ENCODE results near the gene CD300E.
"Not testable (repeated sequence)": the region's sequence is repeated elsewhere in the genome, so short reads cannot be mapped to it uniquely, and the experiment has no call there.

CD300E gene

DNA sequence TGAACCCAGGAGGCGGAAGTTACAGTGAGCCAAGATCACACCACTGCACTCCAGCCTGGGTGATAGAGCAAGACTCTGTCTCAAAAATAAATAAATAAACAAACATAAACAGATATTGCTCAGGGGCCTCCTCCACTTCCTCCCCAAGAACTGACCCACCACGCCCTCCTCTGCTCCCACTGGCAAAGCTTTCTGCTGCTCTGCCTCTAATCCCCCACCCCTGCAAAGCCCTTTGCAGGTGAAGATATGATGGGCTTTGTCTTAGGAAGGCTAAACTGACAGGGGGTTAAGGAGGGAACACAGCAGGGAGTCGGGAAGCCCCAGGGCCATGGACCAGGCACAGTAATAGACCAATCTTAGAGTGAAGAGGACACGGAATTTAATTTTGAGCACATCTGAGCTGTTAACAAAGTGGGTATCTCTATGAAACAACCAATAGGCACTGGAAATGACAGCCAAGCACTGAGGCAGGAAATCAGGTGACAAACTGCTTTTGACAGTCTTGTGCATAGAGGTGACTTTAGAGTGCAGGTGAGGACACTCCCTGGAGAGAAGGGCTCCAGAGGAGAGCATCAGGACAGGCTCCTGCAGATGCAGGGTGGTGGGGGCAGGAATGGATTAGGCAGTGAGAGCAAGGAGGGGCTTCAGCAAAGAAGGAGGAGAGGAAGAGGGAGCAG is 25.1 kb downstream of the CD300E start:
- no peak for DNase-seq (ENCODE audit: low spot score)

DNA sequence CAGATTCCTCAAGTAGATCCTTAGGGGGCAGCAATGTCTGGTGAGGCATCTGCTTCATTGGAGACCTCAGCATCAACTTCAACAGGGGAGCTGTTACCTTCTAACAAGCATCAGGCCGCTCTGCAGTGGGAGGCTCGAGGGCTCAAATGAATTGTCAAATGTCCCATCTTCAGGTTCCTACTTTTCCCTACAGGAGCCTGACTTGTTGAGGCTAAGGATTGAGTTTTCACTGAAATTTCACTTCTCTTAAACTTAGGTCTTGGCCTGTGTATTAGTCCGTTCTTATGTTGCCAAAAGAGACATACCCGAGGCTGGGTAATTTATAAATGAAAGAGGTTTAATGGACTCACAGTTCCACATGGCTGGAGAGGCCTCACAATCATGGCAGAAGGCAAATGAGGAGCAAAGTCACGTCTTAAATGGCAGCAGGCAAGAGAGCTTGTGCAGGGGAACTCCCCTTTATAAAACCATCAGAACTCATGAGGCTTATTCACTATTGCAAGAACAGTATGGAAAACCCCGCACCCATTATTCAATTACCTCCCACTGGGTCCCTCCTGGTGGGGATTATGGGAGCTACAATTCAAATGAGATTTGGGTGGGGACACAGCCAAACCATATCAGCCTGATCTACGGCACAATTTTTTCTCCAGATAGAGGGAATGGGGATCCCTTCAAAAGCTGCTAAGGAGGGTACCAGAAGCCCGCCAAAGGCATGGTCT is 26.3 kb downstream of the CD300E start:
- no peak for DNase-seq (ENCODE audit: low spot score)

DNA sequence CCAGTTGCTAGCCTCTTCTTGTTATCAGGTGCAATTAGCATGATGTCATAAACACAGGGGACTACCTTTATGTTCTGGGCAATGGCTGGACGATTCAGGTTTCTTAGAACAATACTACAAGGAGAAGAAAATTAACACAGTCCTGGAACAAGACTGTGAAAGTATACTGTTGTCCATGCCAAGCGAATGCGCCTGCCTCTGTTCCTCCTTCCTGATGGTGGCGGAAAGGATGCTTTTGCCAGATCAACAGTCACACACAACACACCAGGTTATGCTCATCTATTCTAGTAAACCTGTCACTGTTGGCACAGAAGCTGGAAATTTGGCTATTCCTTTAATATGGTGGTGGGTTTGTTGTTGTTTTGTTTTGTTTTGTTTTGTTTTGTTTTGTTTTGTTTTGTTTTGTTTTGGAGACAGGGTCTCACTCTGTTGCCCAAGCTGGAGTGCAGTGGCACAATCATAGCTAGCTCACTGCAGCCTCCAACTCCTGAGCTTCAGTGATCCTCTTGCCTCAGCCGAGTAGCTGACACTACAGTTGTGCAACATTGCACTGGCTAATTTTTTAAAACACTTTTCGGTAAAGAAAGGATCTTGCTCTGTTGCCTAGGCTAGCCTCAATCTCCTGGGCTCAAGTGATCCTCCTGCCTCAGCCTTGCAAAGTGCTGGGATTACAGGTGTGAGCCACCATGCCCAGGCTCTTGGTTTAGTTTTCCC is 28.3 kb downstream of the CD300E start:
- DNase-seq (ENCODE audit: low spot score), result no peak

DNA sequence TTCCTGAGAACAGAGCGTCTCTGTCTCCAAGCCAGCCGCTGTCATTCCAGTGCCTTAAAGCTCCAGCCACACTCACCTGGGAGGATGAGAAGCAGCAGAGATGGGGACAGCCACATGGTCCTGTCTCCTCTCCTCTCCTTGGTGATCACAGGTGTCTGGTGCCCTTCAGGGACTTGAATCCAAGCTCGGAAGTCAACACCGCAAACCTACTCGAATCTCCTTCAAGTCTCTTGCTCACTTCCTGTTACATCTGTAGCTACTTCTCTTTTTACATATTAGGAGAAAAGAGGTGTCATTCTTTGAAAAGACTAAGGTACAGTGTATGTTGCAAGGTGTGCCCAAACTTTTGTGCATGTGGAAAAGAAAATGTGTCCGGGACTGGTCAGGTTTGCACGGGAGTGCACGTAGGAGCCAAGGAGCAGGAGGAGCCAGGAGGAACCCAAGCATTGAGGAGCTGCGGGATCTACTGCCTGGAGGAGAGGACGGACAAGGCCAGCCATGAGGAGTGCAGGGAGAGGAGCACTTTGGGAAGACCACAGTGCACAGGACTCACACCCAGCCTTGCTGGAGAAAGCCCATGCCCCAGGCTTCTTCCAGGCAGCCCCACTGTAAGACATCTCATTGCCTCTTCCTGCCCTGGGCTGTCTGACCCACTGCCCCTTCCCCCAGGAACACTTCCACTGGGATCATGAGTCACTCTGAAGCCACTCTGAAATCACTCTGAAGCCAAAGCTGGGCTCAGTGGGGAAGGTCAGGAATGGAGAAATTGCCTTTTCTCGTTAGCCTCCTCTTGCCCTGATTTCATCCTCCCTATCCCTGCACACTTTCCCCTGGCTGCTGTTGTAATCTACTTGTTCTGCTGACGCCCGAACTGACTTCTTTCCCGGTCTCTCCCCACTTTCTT is 31.2 kb downstream of the CD300E start, which contains the start of gene CD300LD:
Gene CD300LD (minus strand): TSS at position 197 of the 904 bp plus-strand sequence. CDS start 81 bp downstream, at position 116.
- no peak for DNase-seq (ENCODE audit: low spot score)

DNA sequence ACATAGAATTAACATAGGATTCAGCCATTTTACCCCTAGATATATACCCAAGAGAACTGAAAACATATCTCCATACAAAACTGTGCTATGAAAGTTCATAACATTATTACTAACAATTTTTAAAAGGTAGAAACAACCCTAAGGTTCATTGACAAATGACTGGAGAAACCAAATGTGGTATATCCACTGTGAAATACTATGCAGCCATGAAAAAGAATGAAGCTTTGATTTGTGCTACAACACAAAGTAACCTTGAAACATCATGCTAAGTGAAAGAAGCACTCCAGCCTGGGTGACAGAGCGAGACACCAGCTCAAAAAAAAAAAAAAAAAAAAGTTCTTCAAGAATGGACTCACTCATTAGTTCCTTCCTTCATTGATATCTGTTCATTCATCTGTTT is 32.0 kb downstream of the CD300E start:
- no peak for DNase-seq (ENCODE audit: low spot score)

DNA sequence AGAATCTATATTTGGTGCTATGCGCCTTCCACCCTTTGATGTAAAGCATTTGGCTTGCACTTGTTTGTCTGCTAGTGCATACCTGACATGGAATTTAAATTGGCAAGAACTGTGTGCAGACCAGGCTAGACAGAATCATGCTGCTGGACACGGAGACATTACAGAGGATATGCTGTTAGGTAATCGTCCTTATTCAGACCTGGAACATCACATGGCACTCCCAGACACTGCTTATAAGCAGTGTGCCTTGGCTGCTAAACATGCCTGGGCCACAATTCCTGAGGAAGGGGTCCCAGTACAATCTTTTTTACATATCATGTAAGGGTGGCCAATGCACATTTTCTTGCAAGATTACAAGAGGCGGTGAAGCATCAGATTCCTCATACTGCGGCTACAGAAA is 37.8 kb downstream of the CD300E start:
- DNase-seq (ENCODE audit: low spot score), result no peak

DNA sequence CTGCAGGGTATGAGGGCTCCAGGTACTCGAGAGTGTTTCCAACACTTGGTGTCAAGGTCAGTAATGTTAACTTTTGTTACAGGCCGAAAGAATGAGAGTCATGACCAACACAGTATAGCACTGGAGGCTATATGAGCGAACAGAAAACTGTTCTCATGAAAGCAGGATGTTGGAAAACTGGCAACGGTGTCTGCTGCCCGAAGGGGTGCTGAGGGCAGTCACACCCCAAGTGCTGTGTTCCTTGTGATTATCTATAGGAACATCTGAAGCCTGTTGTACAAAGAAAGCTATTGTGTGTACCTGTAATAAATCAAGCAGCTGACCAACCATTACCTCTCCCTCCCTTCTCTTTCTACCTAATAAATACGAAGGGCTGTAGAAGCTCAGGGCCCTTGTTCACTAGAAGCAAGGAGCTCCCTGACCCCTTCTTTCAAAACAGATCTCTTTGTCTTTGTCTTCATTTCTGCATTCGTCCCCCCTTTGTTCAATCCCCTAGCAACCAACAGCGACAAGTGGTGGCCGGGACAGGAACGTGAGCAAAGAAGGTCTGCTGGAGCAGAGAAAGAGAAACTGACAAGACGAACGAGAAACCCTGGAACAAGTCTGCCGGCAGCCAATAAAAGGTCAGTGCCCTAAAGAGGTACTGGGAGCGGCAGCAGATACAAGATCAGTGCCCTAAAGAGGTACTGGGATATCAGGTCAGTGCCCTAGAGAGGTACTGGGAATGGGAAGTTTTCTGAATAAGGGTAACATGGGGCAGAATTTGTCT is 39.1 kb downstream of the CD300E start:
- DNase-seq (ENCODE audit: low spot score), result no peak

DNA sequence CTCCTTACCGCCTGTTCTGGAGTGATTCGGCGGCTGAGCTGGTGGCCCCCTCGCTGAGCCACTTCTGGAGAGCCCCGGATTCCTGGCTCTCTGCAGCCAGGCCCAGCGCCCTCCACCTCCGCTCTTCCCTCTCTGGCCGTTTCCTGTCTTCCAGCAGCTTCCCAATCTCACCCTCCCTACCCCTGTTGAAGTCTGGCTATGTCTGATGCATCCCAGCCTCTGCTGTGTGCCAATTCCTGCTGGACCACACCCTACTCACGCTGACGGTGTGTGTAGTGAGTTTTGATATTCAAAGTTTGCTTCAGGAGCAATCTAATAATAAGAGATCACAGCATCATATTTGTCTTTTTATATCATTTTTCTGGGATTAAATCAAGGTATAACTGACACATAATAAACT is 40.9 kb downstream of the CD300E start:
- no peak for DNase-seq (ENCODE audit: low spot score)

DNA sequence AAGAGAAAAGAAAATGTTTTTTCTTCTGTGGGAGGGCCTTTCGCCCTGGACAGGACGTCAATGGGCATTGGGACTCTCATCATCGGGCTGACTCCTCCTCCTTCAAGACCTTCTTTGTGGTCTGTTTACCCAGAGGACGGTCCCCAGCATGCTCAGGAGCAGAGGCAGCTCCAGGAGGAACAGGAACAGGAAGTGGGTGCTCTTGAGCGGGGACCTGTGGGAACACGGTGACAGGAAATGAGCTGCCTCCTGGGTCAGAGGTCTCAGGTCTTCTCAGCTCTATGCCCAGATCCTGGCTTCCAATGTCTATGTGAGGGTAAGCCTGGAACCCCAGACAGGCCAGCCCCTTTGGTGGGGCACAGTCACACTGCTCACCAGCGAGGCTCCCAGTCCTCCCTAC is 43.6 kb downstream of the CD300E start:
- no peak for DNase-seq (ENCODE audit: low spot score)

DNA sequence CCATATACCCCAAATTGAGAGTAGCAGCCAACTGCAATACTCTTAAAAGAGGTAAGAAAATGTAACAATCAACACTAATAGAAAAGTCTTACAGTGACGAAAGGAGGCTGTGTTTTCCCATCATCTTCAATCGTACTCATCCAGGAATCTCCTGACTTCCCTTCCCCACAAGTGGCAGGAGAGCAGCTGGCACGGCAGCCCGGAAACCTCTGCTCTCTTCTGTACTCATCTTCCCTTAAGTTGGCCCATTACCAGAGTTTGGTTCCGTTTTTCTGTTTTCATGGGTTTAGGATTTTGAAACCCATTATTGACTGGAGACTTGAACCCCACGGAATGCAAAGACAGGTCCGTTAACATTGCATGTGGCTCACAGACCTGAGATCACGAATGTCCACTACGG is 44.6 kb downstream of the CD300E start:
- no peak for DNase-seq (ENCODE audit: low spot score)

DNA sequence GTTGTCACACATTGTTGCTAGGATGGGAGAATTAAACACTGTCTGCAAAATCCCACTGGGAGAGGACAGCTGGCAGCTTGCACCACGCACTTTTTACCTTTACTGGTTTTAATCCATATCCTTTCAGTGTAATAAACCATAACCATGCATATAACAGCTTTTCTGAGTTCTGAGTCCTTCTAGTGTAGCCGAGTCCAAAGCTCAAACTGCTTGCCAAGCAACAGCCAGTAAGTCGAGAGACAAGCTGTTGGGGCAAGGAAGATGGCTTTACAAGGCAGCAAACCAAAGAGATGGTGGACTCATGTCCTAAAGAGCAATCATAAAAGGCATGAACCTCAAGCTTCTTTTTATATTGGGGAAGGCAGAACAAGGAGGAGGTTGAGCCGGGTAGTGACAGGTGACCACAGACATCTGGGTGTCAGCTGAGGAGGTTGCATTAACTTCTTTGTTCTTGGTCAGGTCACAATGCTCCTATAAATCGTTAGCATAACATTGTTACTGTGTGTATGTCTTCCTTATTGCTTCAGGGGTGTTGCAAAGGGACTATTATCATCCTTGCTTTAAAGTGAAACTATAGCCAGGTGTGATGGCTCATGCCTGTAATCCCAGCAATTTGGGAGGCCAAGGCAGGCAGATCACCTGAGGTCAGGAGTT is 48.9 kb downstream of the CD300E start:
- DNase-seq (ENCODE audit: low spot score), result no peak

DNA sequence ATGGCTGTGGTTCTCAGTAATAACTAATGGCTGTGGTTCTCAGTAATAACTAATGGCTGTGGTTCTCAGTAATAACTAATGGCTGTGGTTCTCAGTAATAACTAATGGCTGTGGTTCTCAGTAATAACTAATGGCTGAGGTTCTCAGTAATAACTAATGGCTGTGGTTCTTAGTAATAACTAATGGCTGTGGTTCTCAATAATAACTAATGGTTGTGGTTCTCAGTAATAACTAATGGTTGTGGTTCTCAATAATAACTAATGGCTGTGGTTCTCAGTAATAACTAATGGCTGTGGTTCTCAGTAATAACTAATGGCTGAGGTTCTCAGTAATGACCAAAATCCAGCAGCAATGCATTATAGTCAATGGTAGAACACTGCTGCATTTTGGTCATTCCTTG is 49.9 kb downstream of the CD300E start:
- not testable (repeated sequence) for DNase-seq (ENCODE audit: low spot score)

DNA sequence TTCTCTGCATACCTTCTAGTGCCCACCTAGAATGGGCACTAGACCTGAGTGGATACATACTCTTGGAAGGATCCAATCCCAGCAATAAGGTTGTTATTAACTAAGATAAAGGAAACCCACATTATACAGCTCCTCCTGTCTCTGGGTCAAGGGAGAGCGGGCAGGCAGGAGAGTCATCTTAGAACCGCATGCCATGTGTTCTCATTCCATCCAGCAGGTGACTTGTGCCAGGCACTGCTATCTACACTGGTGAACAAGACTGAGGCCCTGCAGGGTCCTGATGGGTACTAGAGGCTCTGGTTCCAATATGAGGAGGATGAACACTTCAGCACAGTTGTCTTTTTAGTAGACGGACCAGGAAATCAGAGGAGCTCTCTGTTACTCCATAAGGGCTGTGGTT is 50.4 kb downstream of the CD300E start:
- DNase-seq (ENCODE audit: low spot score), result no peak

DNA sequence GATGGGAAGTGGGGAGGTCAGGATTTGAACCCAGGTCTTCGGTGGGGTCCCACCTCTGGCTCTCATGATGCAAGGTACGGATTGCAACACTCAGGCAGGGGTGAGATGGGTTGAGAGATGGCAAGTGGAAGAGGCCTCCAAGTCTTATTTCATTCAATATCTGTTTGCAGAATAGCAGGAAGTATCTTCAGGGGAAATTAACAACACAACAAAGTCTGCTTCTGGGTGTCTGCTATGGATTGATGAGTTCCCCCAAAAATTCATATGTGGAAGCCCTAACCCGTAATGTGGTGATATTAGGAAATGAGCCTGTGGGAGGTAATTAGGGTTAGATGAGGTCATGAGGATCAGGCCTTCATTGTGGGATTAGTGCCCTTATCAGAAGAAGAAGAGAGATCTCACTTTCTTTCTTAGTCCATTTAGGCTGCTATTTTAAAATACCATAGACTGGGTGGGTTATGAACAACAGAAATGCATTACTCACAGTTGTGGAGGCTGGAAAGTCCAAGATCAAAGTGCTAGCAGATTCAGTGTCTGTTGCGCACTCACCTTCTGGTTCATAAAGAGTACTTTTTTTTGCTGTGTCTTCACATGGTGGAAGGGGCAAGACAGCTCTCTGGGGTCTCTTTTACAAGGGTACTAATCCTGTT is 51.8 kb downstream of the CD300E start:
- no peak for DNase-seq (ENCODE audit: low spot score)

DNA sequence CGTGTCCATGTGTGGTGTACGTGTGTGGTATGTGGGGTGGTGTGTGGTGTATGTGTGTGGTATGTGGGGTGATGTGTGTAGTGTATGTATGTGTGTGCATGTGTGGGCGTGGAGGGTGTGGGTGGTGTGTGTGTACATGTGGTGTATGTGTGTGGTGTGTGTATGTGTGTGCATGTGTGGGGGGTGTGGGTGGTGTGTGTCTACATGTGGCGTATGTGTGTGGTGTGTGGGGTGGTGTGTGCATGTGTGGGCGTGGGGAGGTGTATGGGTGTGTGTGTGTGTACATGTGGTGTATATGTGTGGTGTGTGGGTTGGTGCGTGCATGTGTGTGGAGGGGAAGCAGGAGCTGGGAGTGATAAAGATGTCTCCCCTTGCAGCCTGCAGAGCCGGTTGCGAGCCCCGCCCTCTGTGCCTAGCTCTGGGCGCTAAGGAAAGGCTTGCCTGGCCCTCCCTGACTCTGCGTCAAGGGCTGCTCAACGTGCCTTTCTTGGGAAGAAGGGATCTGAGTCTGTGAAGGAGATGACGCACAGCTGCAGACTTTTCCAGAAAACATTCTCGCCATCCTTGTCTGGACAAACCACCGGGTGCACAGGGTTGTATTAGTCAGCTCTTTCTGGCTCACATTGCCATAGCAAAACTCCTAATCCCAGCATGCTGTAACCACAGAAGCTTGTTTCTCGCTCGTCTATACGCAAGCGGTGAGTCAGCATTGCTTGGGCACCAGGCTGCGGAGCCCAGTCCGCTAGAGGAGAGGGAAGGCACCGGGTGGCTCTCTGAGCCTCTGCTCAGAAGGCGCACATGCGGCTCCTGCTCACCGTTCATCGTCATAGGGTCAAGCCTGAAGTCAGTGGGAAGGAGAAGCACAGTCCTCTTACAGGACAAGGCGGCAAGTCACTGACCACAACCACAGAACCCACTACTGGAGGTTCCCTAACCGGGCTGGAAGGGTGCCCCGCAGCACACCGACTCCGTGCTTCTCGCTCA is 54.2 kb downstream of the CD300E start:
- DNase-seq (ENCODE audit: low spot score), result no peak

DNA sequence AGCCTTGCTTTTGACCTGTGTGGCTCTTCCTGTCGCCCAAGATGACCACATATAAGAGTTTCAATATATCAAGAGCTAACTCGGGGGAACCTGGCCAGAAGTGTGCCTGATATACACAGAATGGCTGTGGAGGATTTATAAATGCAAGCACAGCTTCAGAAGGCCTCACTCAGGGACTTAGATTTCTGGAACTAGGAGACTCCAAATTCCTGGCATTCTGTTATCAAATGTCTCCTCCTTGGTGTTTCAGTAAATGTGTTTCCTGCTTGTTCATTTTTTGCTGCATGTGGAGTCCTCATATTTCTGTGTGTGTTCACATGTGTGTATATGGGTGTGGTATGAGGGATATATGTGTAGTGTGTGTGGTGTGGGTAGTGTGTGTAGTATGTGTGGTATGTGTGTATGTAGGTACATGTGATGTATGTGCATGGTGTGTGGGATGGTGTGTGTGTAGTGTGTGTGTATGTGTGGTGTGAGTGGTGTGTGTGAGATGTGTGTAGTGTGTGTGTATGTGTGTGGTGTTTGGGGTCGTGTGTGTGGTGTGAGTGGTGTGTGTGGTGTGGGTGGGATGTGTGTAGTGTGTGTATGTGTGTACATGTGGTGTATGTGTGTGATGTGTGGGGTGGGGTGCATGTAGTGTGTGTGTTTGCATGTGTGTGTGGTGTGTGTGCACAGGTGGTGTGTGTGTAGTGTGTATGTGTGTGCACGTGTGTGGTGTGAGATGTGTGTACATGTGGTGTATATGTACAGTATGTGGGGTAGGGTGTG is 55.2 kb downstream of the CD300E start:
- no peak for DNase-seq (ENCODE audit: low spot score)

DNA sequence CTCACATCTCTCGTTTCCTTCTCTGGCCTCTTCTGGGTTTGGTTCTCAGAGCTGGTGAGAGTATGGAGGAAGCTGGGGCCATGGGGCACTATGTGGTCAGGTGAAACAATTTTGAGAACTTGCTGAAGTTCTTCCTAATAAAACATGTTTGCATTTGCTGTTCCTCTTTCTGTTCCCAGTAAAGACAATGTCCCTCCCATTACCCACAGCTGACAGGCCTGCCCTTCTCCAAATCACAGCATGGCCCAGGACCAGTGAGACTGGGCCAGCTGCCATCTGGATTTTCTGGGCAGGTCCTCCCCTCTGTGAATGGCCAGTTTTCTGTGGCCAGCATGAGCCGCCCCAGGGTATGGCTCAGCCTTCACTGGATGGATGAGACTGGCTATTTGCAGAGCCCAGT is 56.1 kb downstream of the CD300E start, which contains the start of gene CD300H:
Gene CD300H (minus strand): TSS at position 113 of the 400 bp plus-strand sequence.
- no peak for DNase-seq (ENCODE audit: low spot score)

DNA sequence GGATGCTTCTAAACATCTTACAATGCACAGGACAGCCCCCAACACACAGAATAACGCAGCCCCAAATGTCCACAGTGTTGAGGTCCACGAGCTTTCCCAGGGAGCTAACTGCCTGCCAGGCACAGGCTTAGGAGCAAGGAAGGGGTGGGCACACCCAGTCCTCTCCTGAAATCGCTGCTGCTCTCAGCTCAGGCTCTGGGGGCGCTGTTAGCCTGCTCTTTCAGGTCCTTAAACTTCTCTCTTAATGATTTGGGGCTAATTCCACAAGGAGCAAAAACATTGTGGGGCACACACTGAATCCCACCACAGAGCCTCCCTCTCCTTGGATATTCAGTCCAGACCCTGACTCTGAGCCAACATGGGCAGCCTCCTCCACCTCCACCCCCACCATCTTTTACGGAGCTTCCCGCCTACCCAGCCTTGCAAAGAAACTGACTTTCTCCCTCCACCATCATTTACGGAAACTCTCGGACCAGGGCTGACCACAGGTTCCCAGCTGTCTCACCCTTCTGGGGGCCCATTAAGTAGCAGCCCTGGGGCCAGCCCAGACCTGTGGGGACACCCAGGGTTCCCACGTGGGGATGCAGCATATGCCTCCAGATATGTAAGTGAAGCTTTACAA is 57.3 kb downstream of the CD300E start:
- DNase-seq (ENCODE audit: low spot score), result no peak
